Activated T-cell treated with anti-CD3 and anti-CD28 coated beads, Interleukin-2, amount 50 U/mL, for 4 hours (primary cell): ENCODE data around the gene AKAP6. TPM values are rescaled to one million over a fixed set of nuclear protein-coding genes. Genes with fewer than 3 reads are reported as not detected.

Experiments
- ATAC-seq, 2 donors: fragments of 200-7000 bp; cut with Tn5 transposase; one replicate each; pipeline ENCODE4 v1.10.0; 2021
- DNase-seq: peaks from one replicate; pipeline ENCODE4 v3.0.0-alpha.2; 2020
- H3K27me3 Mint-ChIP-seq: one replicate; pipeline ENCODE4 v1.8.0; 2021; ENCODE audit warnings: low read depth, mixed read lengths
- H3K36me3 Mint-ChIP-seq: one replicate; pipeline ENCODE4 v1.8.0; 2022; ENCODE audit warnings: mixed read lengths; ENCODE audit not compliant: insufficient read depth
- H3K4me1 Mint-ChIP-seq: one replicate; pipeline ENCODE4 v1.8.0; 2021; ENCODE audit warnings: low read depth, mixed read lengths
- H3K4me3 Mint-ChIP-seq: one replicate; pipeline ENCODE4 v1.8.0; 2021; ENCODE audit warnings: mild to moderate bottlenecking, moderate library complexity, mixed read lengths
- H3K9me3 Mint-ChIP-seq: one replicate; pipeline ENCODE4 v1.8.0; 2021; ENCODE audit warnings: mixed read lengths
- total RNA-seq, 3 donors: library from RNA; stranded (reverse); gene quantifications; one replicate each; pipeline ENCODE4 v1.2.1, GENCODE V29; 2021

The AKAP6 gene
- total RNA-seq, 3 donors from 2014 or later = 0.76 to 1.7 (median 1.3) TPM

DNA sequence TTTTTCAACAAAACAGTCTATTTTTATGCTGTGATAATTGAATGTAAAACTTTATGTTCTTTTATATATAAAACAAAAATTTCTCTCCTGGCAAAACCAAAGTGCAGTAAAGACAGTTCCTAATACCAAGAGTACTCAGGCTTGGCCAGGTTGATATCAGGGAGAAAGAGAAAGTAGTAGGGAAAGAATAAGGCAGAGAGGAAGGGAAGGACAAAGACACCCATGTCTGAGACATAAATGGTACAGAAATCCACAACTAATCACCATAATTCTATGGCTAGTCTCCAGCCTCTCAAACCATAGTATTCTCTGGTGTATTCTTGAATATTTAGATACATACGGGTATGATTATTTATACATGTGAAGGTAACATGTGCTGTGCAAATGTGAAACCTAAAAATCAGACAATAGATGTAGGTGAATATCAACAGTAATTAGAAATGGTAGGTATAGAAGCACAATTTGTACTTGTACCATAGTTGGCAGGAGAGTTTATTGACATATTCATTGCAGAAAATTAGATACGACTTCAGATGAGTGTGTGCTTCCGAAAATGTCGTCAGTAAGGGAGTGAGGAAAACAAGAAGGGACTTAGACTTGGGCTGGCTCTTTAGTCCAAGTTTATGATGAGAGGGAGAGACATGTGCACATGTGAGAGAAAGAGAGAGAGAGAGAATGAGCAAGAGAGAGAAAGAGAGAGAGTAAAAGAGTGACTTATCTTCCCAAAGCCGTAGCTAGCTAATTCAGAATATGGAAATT lies 378.8 kb downstream of the AKAP6 start:
- Mint-ChIP-seq H3K4me3 (no peak overlapping the region), H3K27me3 (no peaks in the 10 kb centered on the region), H3K4me1 (peaks cover 2% of the 10 kb centered on the region), H3K36me3 (no peaks in the 10 kb centered on the region), H3K9me3 (no peaks in the 10 kb centered on the region)
- DNase-seq (no peak), ATAC-seq (no peak)

DNA sequence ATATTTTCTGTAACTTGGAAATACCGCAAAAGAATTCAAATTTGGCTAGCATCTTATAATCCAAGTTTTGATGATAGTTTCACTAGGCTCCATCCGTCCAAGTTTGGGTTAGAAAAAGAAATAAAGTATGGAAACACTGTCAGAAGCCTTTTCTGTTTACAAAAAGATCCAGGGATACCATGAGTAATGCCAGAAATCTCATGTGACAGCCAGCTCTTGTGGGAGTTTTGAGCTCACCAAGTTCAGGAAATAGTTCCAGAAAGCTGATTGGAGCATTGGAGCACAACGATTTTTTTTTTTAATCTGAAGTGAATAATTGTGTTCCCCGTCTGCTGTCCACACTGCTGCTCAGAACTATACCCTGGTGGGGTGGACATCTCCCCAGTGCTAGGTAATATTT lies 379.9 kb downstream of the AKAP6 start:
- Mint-ChIP-seq H3K36me3 (no peaks in the 10 kb centered on the region), H3K4me3 (no peak overlapping the region), H3K27me3 (no peaks in the 10 kb centered on the region), H3K4me1 (no peaks in the 10 kb centered on the region), H3K9me3 (no peaks in the 10 kb centered on the region)
- ATAC-seq (no peak), DNase-seq (no peak)

DNA sequence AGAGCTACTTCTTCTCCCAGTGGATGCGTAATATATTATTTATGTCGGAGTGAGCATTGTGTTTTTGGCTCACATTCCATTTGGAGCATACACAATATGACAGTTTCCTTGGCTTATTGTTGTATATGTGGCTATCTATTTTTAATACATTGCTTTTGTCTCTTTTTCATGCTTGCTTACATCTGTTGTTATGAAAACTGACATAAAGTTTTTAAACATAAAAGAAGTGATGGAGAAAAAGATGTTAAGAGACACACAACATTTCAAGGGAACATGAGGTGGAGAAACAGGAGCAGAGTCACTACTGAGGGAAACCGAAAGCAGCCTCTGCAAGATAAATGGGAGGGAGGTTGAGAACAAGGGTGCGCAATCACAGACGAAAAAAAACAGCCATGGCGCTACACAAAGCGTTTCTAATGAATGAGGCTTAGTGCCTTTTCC lies 381.2 kb downstream of the AKAP6 start:
- no peak for DNase-seq
- no peak for ATAC-seq
- no peaks in the 10 kb centered on the region for H3K27me3 Mint-ChIP-seq

DNA sequence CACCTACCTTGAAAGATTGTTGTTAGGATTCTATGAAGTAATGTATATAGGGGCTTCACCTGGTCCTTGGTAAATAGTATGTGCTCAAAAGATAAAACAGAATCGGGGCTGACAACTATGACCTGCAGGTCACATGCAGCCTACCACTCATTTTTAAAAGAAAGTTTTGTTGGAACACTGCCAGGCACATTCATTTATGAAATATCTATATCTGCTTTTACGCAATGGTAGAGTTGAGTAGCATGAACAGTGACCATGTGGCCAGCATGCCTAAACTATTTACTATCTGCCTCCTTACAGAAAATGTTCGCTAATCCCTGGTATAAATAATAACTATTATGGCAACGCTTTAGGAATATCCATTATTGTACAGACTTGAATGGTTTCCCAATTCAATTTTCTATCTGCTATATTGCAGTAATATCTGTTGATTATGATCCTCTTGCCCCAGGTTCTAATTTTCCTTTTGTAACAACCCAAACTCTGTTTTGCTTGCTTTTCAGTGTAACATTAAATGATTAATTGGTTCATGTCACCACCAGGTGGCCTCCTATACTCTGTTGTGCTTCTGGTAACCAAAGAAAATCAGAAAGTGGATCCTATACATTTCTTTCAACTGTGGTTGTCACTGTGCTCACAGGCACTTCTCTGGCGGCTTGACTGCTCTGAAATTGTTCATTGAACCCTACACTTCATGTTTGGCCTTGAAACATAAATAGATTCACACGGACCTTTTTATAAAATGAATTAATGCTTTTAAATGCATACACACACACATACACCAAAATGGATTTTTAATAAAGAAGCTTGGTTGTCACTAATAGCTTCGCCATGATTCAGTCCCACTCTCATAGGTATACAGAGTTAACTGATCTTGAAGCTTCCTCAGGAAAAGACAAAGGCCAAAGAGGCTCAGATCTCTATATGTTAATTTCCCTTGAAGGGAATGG lies 381.9 kb downstream of the AKAP6 start:
- no peaks in the 10 kb centered on the region for H3K4me1 Mint-ChIP-seq
- DNase-seq (no peak), ATAC-seq (no peak)

More for the DNA sequence above, 381.2 kb downstream of the AKAP6 start:
- H3K4me1 Mint-ChIP-seq = no peaks in the 10 kb centered on the region
- H3K4me3 Mint-ChIP-seq = no peak overlapping the region
- no peaks in the 10 kb centered on the region for H3K36me3 Mint-ChIP-seq
- H3K9me3 Mint-ChIP-seq = no peaks in the 10 kb centered on the region

DNA sequence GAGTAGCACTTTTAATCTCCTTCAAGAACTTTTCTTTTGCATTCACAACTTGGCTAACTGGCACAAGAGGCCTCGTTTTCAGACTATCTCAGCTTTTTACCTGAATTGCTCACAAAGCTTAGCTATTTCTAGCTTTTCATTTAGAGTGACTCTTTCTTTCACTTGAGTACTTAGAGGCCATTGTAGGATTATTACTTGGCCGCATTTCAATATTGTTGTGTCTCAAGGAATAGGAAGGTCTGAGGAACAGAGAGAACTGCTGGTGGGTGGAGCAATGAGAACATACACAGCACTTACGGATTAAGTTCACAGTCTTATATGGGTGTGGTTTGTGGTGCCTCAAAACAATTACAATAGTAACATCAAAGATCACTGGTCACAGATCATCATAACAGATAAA lies 384.8 kb downstream of the AKAP6 start:
- Mint-ChIP-seq H3K4me1 (no peaks in the 10 kb centered on the region), H3K36me3 (no peaks in the 10 kb centered on the region), H3K27me3 (no peaks in the 10 kb centered on the region), H3K9me3 (no peaks in the 10 kb centered on the region), H3K4me3 (no peak overlapping the region)
- DNase-seq (no peak), ATAC-seq (no peak)

More for the DNA sequence above, 381.9 kb downstream of the AKAP6 start:
- Mint-ChIP-seq H3K27me3 (no peaks in the 10 kb centered on the region), H3K4me3 (no peak overlapping the region), H3K9me3 (no peaks in the 10 kb centered on the region), H3K36me3 (no peaks in the 10 kb centered on the region)

DNA sequence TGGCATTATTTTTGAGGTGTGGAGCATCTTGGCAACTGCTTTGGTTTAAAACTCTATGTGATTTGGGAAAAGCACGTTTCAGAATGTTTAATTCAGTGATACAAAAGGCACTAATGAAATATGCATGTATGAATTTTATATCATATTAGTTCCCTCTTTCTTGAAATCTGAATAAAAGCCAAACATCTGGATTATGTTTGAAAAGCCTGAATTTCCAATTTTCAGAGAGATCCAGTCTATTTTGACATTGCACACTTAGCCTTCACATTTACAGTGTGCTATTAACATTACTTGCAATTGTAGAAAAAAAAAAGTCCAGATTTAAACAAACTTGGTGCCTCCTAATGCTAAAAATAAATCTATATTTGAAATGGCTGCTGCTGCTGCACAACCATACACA lies 390.5 kb downstream of the AKAP6 start:
- ATAC-seq = no peak
- no peak for DNase-seq
- H3K36me3 Mint-ChIP-seq = no peaks in the 10 kb centered on the region
- H3K9me3 Mint-ChIP-seq = no peaks in the 10 kb centered on the region
- H3K4me1 Mint-ChIP-seq = no peaks in the 10 kb centered on the region
- no peaks in the 10 kb centered on the region for H3K27me3 Mint-ChIP-seq
- H3K4me3 Mint-ChIP-seq = no peak overlapping the region

DNA sequence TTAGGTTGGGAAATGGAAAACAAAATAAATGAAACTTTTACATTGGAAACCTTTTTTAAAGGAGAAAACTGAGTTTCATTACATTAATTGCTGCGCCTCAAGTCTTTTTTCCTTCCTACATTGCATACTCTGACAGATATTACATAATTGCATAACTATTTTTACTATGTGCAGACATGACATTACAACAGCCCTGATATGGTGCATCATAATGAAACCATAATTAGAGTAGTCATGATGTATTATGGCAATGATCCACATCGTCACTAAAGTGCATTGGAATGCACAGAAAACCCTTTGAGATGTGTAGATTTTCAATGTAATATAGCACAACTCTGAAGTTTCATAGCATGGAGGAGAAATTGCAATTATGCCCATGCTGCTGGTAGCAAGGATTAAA lies 391.8 kb downstream of the AKAP6 start:
- DNase-seq (no peak), ATAC-seq (no peak)
- H3K4me1 Mint-ChIP-seq = no peaks in the 10 kb centered on the region
- H3K9me3 Mint-ChIP-seq = no peaks in the 10 kb centered on the region
- no peak overlapping the region for H3K4me3 Mint-ChIP-seq
- H3K27me3 Mint-ChIP-seq = no peaks in the 10 kb centered on the region
- H3K36me3 Mint-ChIP-seq = no peaks in the 10 kb centered on the region

DNA sequence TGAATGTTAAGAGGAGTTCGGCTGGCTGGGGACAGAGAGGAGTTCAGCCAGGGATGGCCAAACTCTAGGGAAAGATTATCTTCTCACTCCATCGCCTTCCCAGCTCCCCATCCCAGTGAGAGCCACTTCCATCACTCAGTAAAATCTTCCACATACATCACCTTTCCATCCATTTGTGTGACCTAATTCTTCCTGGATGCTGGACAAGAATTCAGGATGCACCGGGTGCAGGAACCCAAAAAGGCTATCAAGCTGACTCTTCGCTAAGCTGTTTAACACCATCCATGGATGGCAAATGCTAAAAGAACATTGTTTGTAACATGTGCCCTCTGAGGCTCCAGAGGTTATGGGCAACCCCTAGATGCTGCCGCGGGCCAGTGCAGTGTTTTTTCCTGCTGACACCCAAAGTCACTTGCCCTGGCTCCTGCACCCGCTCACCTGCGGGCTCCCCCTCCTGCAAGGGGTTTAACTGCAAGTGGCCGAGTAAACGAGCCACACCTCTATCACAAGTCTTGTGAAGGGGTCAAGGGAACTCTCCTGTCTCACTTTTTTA lies 393.6 kb downstream of the AKAP6 start:
- H3K4me1 Mint-ChIP-seq = no peaks in the 10 kb centered on the region
- no peaks in the 10 kb centered on the region for H3K36me3 Mint-ChIP-seq
- DNase-seq = no peak
- no peaks in the 10 kb centered on the region for H3K9me3 Mint-ChIP-seq
- H3K4me3 Mint-ChIP-seq = no peak overlapping the region
- ATAC-seq = no peak
- H3K27me3 Mint-ChIP-seq = no peaks in the 10 kb centered on the region

DNA sequence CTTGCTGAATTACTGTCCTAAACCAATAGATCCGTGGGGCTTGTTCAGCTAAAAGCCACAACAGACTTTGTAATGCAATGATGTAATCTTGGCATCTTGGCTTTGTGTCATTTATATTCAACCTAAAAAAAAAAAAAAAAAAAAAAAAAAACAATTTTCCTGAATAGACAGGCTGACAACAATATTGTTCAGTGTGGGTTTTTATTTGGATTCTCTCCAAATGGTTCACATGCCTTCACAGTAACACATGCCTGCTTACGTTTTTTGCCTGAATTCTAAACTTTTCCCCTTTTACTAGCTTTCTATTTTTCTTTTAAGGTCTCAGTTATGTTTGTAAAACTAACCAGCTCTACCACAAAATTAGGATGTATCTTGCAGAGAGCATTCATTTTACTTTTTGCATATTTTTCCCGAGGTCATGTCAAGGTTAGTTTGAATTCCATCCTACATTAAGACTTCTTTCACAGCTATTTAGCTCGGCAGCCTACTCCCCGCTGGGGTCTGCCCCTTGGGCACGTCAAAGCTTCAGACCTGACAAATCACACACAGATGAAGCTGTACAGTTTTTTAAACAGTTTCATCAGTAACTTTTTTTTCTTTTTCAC lies 395.9 kb downstream of the AKAP6 start:
- Mint-ChIP-seq H3K4me3 (no peak overlapping the region), H3K36me3 (no peaks in the 10 kb centered on the region), H3K4me1 (no peaks in the 10 kb centered on the region), H3K9me3 (no peaks in the 10 kb centered on the region), H3K27me3 (no peaks in the 10 kb centered on the region)
- ATAC-seq = no peak
- DNase-seq = no peak

DNA sequence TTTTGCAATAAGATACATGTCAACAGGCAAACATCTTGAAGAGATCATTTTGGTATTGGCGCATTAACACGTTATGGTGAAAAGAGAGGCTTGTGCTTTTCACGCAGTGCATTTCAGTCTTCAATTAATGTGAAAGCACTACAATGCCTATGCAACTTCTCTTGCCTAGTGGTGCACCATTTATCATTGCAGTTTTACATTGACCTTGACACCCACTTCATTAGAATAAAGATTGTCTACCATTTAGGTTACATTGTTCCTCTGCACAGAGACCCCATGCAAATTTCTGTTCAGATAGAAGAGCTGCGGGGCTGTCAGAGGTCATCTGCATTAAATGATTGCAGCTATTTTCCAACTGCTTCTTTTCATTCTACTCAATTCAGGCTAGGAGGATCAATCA lies 397.4 kb downstream of the AKAP6 start:
- Mint-ChIP-seq H3K4me3 (no peak overlapping the region), H3K36me3 (no peaks in the 10 kb centered on the region), H3K4me1 (no peaks in the 10 kb centered on the region), H3K27me3 (no peaks in the 10 kb centered on the region), H3K9me3 (no peaks in the 10 kb centered on the region)
- ATAC-seq (no peak), DNase-seq (no peak)

DNA sequence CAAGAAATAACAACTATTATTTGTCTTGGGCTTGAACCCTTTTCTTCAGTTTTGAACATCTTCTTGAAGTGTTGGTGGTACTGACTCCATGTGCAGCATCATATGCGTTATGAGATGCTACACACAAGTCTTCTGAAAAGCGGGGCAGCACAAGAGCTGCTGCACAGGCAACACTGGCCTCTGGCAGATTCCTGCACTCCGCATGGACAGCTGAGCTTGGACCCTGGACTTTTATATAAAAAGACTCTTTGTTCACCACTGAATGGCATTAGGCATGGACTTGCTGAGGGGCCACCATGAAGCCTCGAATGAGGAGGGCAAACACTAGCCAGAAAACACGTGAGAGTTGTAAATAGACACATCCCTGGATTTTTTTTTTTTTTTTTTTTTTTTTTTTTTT lies 398.7 kb downstream of the AKAP6 start:
- Mint-ChIP-seq H3K4me1 (no peaks in the 10 kb centered on the region), H3K36me3 (no peaks in the 10 kb centered on the region), H3K27me3 (no peaks in the 10 kb centered on the region), H3K9me3 (no peaks in the 10 kb centered on the region), H3K4me3 (no peak overlapping the region)
- no peak for ATAC-seq
- no peak for DNase-seq

DNA sequence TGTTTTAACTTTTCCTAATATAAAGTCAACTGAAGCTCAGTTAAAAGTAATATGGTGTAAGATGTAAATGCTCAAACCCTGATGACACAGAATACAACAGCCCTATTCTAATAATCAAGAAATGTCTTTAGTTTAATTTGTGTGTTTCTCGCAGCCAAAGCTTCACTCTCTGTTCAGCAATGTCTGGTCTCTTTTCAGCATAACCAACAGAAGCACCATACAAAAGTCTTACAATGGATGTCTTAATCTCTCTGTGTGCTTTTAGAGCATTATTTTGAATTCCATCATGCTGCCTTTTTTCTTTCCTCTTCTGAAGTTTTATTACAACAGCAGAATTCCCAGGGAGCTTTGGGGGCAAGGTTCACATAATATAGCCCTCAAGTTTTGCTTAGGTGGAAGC lies 399.4 kb downstream of the AKAP6 start:
- ATAC-seq (no peak), DNase-seq (no peak)
- H3K27me3 Mint-ChIP-seq = no peaks in the 10 kb centered on the region
- H3K4me1 Mint-ChIP-seq = no peaks in the 10 kb centered on the region
- no peak overlapping the region for H3K4me3 Mint-ChIP-seq
- H3K36me3 Mint-ChIP-seq = no peaks in the 10 kb centered on the region
- H3K9me3 Mint-ChIP-seq = no peaks in the 10 kb centered on the region

DNA sequence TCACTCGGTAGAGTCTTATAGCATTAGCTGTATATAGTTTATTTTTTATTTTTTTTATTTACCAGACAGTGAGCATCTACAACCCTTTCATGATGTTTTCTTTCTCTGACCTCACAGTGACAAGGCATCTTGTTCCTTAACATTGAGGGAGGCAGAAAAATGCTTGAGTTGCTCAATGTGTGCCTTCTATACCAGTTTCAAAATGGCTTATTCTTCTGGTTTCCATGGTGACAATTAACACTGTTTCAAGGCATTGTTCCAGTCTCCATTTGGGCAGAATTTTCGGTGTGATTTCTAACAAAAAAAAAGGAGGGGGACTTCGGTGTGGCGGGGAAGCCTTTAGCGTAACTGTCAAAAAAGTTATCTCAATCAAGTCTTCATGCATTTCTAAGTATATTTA lies 399.9 kb downstream of the AKAP6 start:
- H3K4me3 Mint-ChIP-seq = no peak overlapping the region
- DNase-seq = no peak
- no peaks in the 10 kb centered on the region for H3K4me1 Mint-ChIP-seq
- no peaks in the 10 kb centered on the region for H3K27me3 Mint-ChIP-seq
- H3K9me3 Mint-ChIP-seq = no peaks in the 10 kb centered on the region
- no peaks in the 10 kb centered on the region for H3K36me3 Mint-ChIP-seq
- no peak for ATAC-seq

DNA sequence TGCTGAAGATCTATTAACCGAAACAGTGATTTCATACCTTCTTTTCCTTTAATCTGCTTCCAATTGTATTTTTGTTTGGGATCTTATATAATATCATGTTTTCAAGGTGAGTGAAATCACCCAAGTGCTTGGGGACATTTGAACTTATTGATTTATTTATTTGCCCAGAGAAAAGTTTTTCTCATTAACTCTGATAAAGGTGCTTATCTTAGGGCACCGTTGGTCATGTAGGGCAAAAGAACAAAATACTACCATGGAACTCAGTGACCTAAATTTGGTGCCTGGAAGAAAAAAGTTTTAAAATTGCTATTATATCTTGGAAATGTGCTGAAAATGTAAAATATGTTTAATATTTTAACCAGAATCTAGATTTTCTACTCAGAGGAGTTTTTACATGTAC lies 402.2 kb downstream of the AKAP6 start:
- Mint-ChIP-seq H3K36me3 (no peaks in the 10 kb centered on the region), H3K4me1 (no peaks in the 10 kb centered on the region), H3K4me3 (no peak overlapping the region), H3K27me3 (no peaks in the 10 kb centered on the region), H3K9me3 (no peaks in the 10 kb centered on the region)
- DNase-seq = no peak
- ATAC-seq = no peak
